K562 (cell line): ENCODE results near the gene THYN1. TPM values are rescaled to one million over a fixed set of nuclear protein-coding genes. Genes with fewer than 3 reads are reported as not detected.

Experiments used
- ATAC-seq: fragments of 200-7000 bp; cut with Tn5 transposase; 3 replicates; pipeline ENCODE4 v1.9.1; 2020; ENCODE audit warnings: moderate library complexity
- BruUV-seq: library from RNA; stranded (reverse); fragments of 400-500 nt; replicated peaks from 2 replicates; lab custom pipeline; 2021; lab: Mats Ljungman, UMichigan
- CTCF ChIA-PET: fragments of 300-600 bp; formaldehyde crosslinking; extraction: SDS; loops from one replicate; lab custom pipeline; 2021; ENCODE audit warnings: low intra/inter-chr PET ratio; lab: Yijun Ruan, JAX
- POLR2A ChIA-PET: fragments of 300-600, 350-650 bp; sonication (Branson Sonifier 250); formaldehyde crosslinking; extraction: SDS; loops from one replicate; lab custom pipeline; 2021; ENCODE audit warnings: antibody characterized with exemption, inconsistent platforms; lab: Yijun Ruan, JAX
- DNase-seq, 4 experiments: peaks; one replicate each; pipeline versions ENCODE4 v3.0.0 to v3.0.0-alpha.2; 2011 to 2018; ENCODE audit warnings: low spot score in 3 of 4, mixed read lengths in 3 of 4; ENCODE audit errors: extremely low read depth in 1 of 4
- FAIRE-seq: peaks from 2 replicates; lab custom pipeline; 2011; peaks lifted over from hg19 to GRCh38; lab: Jason Lieb, UNC
- H2AFZ ChIP-seq: 2 replicates; pipeline ENCODE4 v1.6.0; 2011; ENCODE audit warnings: low read depth, low read length, control low read depth, inconsistent platforms
- H3K27ac ChIP-seq: fragments of 200-600 bp; 3 replicates; pipeline ENCODE4 v1.8.0; 2011; ENCODE audit warnings: low read depth, mild to moderate bottlenecking, control low read depth, inconsistent platforms, low read length, moderate library complexity, mixed read lengths; ENCODE audit errors: extremely low read depth
- H3K27me3 ChIP-seq, 2 experiments: fragments of 300-600 bp in 1 of 2; 2 replicates in 1 of 2; 3 replicates in 1 of 2; pipeline versions ENCODE4 v1.6.0 to v1.8.0; 2011; ENCODE audit warnings: inconsistent platforms in 2 of 2, low read length in 2 of 2, mild to moderate bottlenecking in 1 of 2, mixed read lengths in 1 of 2, moderate library complexity in 1 of 2; ENCODE audit not compliant: control insufficient read depth in 2 of 2, insufficient read depth in 2 of 2
- H3K36me3 ChIP-seq: fragments of 300-600 bp; 3 replicates; pipeline ENCODE4 v1.8.0; 2011; ENCODE audit warnings: mild to moderate bottlenecking, low read length, inconsistent platforms; ENCODE audit not compliant: control insufficient read depth, insufficient read depth
- H3K4me1 ChIP-seq, 2 experiments: fragments of 200-600 bp in 1 of 2; replicated peaks in 1 of 2; 2 replicates in 1 of 2; 3 replicates in 1 of 2; pipeline versions ENCODE4 v1.5.1 to v1.8.0; 2011; ENCODE audit warnings: inconsistent platforms in 2 of 2, low read length in 2 of 2, mild to moderate bottlenecking in 1 of 2, mixed read lengths in 1 of 2, moderate library complexity in 1 of 2; ENCODE audit not compliant: control insufficient read depth in 2 of 2, insufficient read depth in 2 of 2
- H3K4me2 ChIP-seq: 2 replicates; pipeline ENCODE4 v1.6.1; 2011; ENCODE audit warnings: low read length, control low read depth, inconsistent platforms, mixed read lengths; ENCODE audit not compliant: insufficient read depth
- H3K4me3 ChIP-seq: fragments of 200-600 bp; sonication (generic), shearing (Covaris generic); 2 replicates; pipeline ENCODE4 v1.5.1; 2016; ENCODE audit warnings: control low read depth, inconsistent platforms
- H3K79me2 ChIP-seq: fragments of 200-600 bp; 3 replicates; pipeline ENCODE4 v1.8.0; 2011; ENCODE audit warnings: low read length, inconsistent platforms; ENCODE audit not compliant: control insufficient read depth, insufficient read depth
- H3K9ac ChIP-seq, 2 experiments: 2 replicates each; pipeline versions ENCODE4 v1.6.0 to v1.6.1; 2011; ENCODE audit warnings: low read depth in 2 of 2, low read length in 2 of 2, control low read depth in 1 of 2, inconsistent platforms in 1 of 2, mild to moderate bottlenecking in 1 of 2, mixed read lengths in 1 of 2; ENCODE audit not compliant: insufficient read depth in 1 of 2
- H3K9me1 ChIP-seq: one replicate; pipeline ENCODE4 v1.6.0; 2011; ENCODE audit warnings: inconsistent platforms, mild to moderate bottlenecking, low read length, moderate library complexity; ENCODE audit not compliant: control insufficient read depth, insufficient read depth
- H3K9me3 ChIP-seq: replicated peaks from 2 replicates; pipeline ENCODE4 v1.5.1; 2011; ENCODE audit warnings: low read depth, low read length, inconsistent platforms; ENCODE audit not compliant: control insufficient read depth, insufficient read depth
- H4K20me1 ChIP-seq: replicated peaks from 2 replicates; pipeline ENCODE4 v1.6.1; 2011; ENCODE audit warnings: low read length, inconsistent platforms, mixed read lengths; ENCODE audit not compliant: control insufficient read depth, insufficient read depth
- NCOA6 ChIP-seq: fragments of 450-650 bp; IDR thresholded peaks from 2 replicates; pipeline ENCODE4 v1.6.1; 2017; ENCODE audit warnings: mild to moderate bottlenecking
- ZNF184 ChIP-seq: sonication (generic); formaldehyde crosslinking; IDR thresholded peaks from 2 replicates; pipeline ENCODE4 v1.5.0; 2020; ENCODE audit warnings: missing genetic modification reagents
- WGBS: fragments of 100-300 bp; shearing (Covaris generic); methylation state at CpG from one replicate; pipeline ENCODE4 v1.1.6; 2016; ENCODE audit warnings: low coverage, mixed read lengths; ENCODE audit not compliant: insufficient coverage; ENCODE audit errors: missing lambda C conversion rate; 5-methylcytosine and 5-hydroxymethylcytosine counted together
- in situ Hi-C: fragments of 300-500 bp; cut with MboI; formaldehyde crosslinking; loops from 4 replicates; pipeline ENCODE4 v1.15.0; 2018; ENCODE audit warnings: inconsistent platforms, mixed read lengths
- intact Hi-C: fragments of 100-400 bp; cut with micrococcal nuclease; formaldehyde crosslinking; loops from 2 replicates; pipeline ENCODE4 v1.14.2; 2022
- polyA plus RNA-seq, 8 experiments: library from polyadenylated mRNA; depleted of rRNA in 4 of 8; stranded (reverse) in 5 of 8; unstranded in 3 of 8; fragments of >200 nt; fragmentation: Nextera tagmentation in 2 of 8; fragmentation: Illumina TruSeq in 1 of 8; extraction: Ambion mirVana in 2 of 8; extraction: Trizol in 1 of 8; gene quantifications; 2 replicates each; pipeline versions ENCODE4 v1.2.1 to v1.2.3, GENCODE V29; 2011 to 2014; ENCODE audit warnings: inconsistent platforms in 1 of 8, missing spikeins in 1 of 8
- total RNA-seq, 7 experiments: library from RNA; depleted of rRNA in 6 of 7; stranded (reverse); fragments of >200 nt in 6 of 7; fragmentation: Illumina TruSeq in 2 of 7; extraction: Trizol in 2 of 7; gene quantifications; 2 replicates each; pipeline versions ENCODE4 v1.2.1 to v1.2.3, GENCODE V29; 2011 to 2021; ENCODE audit warnings: low replicate concordance in 1 of 7

THYN1 gene
- total and polyA plus RNA-seq, 9 of the 15 experiments (the other 6 are each of a cell fraction or from before 2014, with no cell fraction given), result 54.9 to 279 (median 104) TPM

GRCh38 chr11:134283461-134284230, 30.5 kb upstream of the THYN1 start:
- Histone ChIP-seq H2AFZ (no peak overlapping the region), H3K4me1 (peaks cover 0 to 9% of the 10 kb centered on the region in 2 experiments; a peak in 3 of 5 replicates), H3K9ac (no peak overlapping the region), H3K27me3 (peaks cover 17 to 28% of the 10 kb centered on the region in 2 experiments; a peak in 4 of 5 replicates), H3K79me2 (no peaks in the 10 kb centered on the region), H3K36me3 (no peaks in the 10 kb centered on the region), H3K4me2 (no peak overlapping the region), H3K9me3 (no peaks in the 10 kb centered on the region), H3K9me1 (no peaks in the 10 kb centered on the region), H3K4me3 (no peak overlapping the region), H4K20me1 (0 out of 2 replicates have a peak, but pooled peaks cover 4% of the 10 kb centered on the region), H3K27ac (no peak overlapping the region)
- ChIA-PET POLR2A (interaction anchor here (0.6 kb wide), 1 partner anchor 10 kb away, joined by 4 read pairs; no protein-coding TSS in a partner anchor), CTCF (no interaction called here)
- intact Hi-C loops, result no loop called here
- in situ Hi-C loops, result no loop called here
- ATAC-seq, result no peak
- TF ChIP-seq NCOA6 (no peak), ZNF184 (CRISPR knock-in tag) (peak; percentile 83)
- DNase-seq, result no peak
- WGBS, result 6% methylated on average over 13 of the region's 16 CpGs
- FAIRE-seq, result no peak
- no TSS peak for BruUV-seq
